Measurements from ENCODE around the gene EEFSEC. TPM values are rescaled to one million over a fixed set of nuclear protein-coding genes. Genes with fewer than 3 reads are reported as not detected.

EEFSEC gene, protein sequence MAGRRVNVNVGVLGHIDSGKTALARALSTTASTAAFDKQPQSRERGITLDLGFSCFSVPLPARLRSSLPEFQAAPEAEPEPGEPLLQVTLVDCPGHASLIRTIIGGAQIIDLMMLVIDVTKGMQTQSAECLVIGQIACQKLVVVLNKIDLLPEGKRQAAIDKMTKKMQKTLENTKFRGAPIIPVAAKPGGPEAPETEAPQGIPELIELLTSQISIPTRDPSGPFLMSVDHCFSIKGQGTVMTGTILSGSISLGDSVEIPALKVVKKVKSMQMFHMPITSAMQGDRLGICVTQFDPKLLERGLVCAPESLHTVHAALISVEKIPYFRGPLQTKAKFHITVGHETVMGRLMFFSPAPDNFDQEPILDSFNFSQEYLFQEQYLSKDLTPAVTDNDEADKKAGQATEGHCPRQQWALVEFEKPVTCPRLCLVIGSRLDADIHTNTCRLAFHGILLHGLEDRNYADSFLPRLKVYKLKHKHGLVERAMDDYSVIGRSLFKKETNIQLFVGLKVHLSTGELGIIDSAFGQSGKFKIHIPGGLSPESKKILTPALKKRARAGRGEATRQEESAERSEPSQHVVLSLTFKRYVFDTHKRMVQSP
- 5.7 and 8.6 TPM in 2 replicates for total RNA-seq
- polyA plus RNA-seq (2012), result 16.0 TPM

DNA sequence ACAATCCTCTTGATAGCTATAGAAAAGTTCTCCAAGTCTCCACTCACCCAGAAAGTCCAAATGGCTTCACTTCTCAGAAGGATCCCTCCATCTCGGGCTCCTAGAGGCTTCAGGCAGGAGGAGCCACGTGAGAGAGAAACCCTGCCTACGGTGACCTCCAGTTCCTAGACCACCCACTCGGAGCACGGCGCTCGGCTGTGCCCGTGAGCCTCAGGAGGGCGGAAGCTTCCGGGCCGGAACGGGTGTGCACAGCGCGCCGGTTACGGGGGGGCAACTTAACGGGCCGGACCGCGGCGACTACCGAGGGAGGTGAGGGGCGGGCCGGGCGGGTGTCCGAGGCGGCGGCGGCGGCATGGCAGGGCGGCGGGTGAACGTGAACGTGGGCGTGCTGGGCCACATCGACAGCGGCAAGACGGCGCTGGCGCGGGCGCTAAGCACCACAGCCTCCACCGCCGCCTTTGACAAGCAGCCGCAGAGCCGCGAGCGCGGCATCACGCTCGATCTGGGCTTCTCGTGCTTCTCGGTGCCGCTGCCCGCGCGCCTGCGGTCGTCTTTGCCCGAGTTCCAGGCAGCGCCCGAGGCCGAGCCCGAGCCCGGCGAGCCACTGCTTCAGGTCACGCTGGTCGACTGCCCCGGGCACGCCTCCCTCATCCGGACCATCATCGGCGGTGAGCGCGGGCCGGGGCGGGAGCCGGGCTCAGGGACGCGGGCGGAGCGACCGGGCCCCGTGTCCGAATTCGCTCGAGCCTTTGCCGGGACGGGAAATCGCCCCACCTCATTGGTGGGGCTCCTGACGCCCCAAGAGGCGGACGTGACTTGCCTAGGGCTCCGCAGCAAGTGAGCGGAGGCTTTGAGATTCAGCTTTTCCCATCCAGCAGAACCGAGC lies at the start of gene EEFSEC:
EEFSEC (plus strand) TSS at position 326 of the 886 bp plus-strand sequence; CDS start at position 353, 27 bp downstream.
- DNase-seq (ENCODE audit: low read depth), result peak; percentile 81

DNA sequence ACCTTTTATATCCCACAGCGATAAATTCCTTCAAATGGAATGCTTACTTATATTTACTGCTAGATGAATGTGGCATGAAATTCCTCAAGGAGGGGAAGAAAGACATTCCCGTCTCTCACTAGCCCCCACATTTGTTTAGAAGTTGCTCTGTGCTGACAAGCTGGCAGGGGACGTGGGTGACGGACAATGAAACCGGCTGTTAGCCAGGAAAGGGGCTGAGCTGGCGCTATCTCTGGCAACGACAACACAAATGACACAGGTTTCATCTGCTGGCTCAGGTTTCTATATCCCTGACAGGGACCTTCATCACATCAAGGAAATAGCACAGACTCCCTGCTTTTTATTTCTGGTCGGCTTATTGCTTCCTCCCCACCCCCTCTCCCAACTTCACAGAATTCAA lies 45.4 kb upstream of the EEFSEC start:
- no peak for DNase-seq (ENCODE audit: low read depth)

DNA sequence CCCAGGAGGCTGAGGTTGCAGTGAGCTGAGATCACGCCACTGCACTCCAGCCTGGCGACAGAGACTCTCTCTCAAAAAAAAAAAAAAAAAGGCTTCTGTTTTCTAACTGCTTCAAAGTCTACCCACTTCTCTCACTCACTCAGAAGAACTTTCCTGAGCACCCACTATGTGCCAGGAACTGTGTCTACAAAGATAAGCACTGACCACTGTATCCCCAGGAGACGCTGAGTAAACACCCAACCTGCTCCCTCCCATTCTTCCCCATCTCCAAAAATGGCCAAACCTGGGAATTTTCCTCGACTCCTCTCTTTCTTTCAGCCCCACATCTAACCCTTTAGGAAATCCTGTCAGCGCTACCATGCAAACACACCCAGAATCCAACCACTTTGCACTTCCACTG lies 42.1 kb upstream of the EEFSEC start:
- no peak for DNase-seq (ENCODE audit: low read depth)

DNA sequence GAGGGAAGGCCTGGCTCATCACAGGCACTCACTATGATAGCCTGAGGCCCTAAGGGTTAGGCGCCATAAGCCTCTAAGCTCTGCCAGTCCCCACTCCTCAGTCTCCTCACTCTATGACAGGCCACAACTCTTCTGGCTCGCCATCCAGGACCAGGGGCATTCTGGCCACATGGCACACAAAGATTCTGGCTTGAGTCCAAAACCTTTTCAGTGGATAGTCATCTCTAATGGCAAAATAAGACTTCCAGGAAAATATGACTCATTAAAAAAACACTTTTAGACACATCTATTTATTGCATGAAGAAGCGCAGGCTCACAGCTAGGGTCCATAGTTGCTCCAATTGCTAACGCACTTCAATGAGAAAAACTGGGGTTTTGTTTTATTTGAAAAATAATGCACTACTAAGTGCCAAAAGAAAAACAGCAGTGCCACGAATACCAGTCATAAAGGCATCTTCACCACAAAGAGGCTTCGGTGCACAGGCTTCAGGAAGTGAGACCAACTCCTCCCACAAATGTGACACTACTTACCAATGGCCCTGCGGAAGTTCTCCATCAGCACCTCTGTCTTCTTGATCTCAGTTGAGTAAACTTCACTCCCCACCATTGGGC lies 40.8 kb upstream of the EEFSEC start:
- DNase-seq (ENCODE audit: low read depth), result peak; percentile 96

DNA sequence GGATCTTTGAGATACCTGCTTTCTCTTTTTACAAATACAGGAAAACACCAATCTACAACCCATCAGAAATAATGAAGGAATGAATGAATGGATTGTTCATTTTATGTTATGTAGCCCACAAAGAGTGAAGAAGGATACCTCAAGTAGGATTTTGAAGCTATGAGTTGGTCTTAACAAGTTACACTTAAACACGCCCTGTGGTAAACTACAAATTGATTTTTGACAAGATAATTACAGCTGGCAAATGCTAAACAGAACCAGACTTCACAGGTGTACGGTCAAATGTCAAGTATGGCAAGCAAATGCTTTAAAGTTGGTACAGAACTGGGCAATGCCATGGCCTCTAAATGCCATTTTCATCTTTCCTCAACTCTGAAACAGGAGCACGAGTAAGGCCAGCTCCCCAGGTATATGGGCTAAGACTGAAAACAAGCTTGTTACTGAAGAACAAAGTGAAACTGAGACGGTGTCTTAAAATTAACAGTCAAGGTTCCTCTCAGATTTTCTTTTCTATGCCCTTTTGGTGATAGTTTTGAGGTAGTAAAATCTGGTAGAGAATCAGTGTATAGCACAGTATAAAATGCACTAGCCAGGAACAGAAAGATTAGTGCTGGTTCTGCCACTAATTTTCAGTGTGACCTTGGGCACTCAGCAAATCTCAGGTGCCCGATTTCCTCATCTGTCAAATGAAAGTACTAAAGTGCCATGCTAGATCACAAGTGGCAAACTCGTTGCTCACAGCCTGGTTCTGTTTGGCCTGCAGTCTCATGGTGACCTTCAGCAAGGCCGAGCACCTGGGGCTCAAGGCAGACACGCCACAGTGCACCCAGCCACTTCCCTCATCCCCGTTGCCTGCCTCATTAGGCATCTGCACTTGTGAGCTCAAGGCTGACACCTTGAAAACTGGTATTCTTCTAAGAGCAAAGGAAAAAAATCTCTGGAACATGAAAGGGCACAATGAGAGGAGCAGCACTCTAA lies 39.2 kb upstream of the EEFSEC start:
- no peak for DNase-seq (ENCODE audit: low read depth)

DNA sequence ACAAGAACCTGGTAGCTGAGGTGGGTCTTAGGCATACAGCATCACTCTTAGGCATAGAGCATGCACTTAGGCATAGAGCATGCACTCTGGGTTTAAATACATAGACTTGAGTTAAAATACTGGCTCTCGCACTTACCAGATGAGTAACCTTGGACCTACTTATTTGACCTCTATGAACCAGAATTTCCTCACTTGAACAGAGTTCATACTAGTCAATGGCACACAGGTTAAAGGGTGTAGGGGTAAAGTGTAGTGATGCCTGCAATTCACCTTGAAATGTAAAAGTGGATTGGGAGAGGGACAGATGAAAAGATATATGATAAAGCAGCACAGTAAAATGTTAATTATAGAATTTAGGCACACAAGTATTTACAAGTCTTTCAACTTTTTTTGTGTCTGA lies 31.3 kb upstream of the EEFSEC start:
- no peak for DNase-seq (ENCODE audit: low read depth)

DNA sequence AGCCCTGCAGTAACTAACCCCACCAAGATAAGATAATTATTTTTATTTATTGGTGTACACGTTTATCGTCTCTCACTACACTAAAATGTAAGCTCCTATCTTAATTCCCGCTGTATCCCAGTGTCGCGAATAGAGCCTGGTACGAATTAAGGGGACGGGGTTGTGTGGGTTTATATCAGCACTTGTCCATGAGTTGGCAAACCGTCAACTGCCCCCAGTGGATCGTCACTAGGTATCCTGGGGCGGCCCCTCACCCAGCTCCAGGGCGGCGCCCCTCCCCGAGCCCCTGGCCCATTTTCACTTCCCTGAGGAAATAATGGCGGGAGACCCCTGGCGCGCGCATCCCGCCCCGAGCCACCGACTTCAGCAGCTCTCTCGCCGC lies 30.1 kb upstream of the EEFSEC start:
- no peak for DNase-seq (ENCODE audit: low read depth)

DNA sequence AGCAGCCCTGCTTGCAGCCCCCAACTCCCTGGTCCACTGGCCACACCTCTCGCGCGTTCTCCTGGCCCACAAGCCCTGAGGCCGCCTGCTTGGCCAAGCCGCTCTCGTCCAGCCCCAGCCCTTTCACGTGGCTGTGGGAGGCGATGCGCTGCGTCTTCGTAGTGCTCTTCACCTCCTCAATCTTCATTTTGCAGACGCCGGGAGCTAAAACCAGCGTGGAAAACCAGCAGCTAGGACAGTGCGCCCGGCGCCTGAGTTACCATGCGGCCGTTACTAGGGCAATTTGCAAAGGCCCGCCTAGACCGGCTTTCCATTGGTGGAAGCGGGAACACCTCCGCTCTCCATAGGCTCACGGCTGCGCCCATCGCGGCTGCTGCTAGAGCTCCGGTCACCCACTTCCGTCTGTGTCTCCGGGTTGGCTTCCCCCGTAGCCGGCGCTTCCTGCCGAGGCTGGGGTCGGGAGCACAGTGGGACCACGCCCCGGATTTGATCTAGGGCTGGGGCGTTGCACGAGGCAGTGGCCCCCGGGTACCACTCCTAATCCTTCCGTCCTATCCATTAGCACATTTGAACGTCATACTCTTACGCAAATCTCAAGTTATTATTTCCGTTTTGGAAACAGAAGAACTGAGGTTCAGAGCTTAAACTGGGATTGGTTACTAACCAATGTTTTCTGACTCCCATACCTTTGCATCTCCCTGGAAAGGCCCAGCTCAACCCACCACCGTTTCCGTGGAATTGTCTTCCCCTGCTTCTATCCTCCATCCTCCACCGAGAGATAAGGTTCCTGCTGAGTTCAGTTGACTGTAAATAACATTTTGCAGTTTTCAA lies 29.5 kb upstream of the EEFSEC start, which contains the start of gene RUVBL1:
RUVBL1 (minus strand) TSS at position 275 of the 831 bp plus-strand sequence; CDS start at position 187, 88 bp downstream.
- peak; percentile 99 for DNase-seq (ENCODE audit: low read depth)

DNA sequence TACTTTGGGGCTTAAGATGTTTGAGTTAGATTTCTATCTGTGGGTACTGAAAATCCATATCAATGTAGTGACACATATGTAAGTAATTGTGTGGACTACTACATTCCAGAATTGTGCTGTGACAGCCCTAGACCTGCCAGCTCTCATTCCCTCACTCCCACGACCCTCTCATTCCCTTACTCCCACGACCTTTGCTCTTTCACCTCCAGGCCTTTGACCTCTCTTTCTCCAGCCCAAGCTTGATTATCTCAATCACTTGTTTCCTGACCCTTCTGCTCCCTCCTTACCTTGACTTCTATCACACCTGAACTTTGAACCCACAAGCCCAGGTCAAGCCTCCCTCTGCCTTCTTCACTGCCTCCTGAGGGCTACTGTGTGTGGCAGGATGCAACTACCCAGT lies 26.0 kb upstream of the EEFSEC start:
- DNase-seq (ENCODE audit: low read depth), result no peak

DNA sequence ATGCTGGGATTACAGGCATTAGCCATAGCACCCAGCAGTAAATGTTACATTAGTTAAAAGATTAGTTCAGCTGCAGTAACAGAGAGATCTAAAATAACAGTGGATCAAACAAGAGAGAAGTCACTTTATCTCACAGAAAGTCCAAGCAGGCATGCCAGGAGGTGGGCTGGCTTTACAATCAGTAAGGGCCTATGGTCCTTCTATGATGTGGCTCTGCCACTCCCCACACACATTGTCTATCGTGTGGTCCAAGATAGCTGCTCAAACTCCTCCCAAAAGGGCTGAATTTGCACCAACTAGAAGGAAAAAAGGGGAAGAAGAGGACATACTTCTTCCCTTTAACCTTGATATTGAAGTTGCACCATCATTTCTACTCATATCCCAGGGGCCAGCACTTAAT lies 25.0 kb upstream of the EEFSEC start:
- DNase-seq (ENCODE audit: low read depth), result no peak

DNA sequence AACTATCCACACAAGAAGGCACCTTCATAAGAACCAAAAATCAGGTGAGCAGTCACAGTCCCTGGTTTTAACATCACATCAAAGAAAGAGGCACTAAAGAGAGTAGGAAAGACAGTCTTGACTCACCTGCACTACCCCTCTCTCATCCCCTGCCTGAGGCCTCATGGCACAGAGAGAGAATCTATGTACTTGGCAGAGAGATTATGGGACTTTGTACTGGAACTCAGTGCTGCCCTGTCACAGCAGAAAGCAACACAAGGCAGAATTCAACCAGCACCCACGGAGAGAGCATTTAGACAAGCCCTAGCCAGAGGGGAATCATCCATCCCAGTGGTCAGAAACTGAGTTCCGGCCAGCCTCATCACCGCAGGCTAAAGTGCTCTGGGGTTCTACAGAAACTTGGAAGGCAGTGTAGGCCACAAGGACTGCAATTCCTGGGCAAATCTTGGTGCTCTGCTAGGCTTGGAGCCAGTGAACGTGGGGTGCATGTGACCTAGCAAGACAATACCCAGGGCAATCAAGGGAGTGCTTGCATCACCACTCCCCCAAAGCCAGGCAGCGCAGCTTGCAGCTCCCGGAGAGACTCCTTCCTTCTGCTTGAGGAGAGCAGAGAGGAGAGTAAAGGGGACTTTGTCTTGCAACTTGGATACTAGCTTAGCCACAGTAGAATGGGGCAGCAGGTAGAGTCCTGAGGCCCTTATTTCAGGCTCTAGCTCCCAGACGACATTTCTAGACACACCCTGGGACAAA lies 21.2 kb upstream of the EEFSEC start:
- DNase-seq (ENCODE audit: low read depth), result no peak

DNA sequence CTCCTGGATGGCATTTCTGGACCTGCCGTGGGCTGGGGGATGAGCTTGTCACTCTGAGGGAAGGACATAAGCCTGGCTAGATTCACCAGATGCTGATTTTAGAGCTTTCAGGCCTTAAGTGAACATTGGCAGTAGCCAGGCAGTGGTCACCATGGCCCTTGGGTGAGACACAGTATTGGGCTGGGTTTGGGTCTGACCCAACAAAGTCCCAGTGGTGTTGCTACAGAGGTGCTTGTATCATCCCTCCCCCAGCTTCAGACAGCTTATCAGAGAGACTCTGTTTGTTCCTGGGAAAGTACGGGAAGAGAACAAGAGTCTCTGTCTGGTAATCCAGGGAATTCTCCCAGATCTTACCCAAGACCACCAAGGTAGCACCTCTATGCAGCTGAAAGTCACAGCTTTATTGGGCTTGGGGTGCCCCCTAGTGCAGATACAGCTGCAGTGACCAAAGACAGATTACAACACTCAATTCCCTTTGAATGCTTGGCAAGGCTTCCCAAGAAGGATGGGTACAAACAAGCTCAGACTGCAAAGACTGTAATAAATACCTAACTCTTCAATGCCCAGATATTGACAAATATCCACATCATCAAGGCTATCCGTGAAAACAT lies 19.9 kb upstream of the EEFSEC start:
- DNase-seq (ENCODE audit: low read depth), result peak; percentile 27

DNA sequence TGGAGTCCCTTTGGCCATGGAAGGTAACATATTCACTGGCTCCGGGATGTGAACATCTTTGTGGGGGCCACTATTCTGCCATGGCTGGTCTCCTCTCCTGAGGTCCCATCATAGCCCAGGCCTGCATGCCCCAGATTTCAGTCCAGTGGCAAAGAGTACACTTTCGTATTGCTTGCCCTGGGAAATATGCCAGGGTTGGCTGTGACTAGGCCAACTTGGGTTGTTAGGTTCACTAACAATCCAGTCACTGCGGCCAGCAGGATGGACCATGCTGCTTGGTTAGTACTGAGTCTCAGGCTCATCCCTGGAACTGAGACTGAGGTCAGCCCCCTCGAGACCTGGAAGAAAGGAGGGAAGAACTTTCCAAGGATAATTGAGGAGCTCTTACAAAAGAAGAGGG lies 9.8 kb upstream of the EEFSEC start:
- DNase-seq (ENCODE audit: low read depth), result no peak

DNA sequence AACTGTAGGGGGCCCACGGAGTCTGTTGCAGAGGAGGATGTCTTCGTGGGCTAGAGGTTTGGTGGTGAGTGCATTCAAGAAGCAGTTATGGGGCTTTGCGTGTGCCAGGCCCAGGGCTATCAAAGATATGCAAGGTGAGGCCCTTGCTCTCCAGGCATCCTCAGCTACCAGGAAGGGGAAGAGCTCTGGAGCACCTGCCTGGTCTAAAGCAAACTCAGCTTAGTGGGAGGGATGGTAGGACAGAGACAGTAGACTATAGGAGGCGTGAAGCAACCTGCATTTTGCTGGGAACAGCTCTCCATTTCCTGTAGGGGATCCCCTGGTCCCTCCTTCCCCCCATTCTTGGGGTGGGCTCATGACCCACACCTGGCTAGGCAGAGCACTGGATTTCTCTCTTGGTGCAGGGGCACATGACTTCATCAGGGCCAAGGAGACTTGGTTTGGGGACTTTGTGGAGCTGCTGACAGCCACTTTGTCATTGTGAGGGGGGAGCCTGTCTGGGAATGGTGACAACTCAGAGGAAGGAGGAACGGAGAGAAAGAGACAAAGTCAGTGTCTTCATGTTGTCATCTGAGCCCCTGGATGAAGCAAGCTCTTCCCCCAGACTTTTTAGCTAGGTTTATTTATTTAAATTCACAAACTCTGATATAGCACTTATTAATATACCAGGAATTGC lies 8.6 kb upstream of the EEFSEC start:
- DNase-seq (ENCODE audit: low read depth), result no peak

DNA sequence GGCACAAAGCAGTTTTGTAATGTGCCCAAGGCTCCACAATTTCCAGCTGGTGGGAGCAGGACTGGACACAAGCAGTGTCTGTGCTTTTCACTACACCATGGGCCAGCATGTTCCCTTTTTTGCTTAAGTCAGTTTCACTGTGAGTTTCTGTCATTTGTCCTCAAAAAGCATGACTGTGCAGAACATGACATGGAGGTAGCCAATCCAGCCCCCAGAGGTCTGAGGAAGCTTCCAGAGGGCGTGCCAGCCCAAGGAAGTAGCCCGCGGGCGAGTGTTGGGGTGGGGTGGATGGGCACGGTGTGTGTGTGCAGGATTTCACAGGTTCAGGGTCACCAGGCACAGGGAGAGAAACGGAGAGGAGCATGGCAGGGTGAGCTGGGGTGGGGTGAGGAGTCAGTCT lies 8.0 kb upstream of the EEFSEC start:
- DNase-seq (ENCODE audit: low read depth), result no peak

DNA sequence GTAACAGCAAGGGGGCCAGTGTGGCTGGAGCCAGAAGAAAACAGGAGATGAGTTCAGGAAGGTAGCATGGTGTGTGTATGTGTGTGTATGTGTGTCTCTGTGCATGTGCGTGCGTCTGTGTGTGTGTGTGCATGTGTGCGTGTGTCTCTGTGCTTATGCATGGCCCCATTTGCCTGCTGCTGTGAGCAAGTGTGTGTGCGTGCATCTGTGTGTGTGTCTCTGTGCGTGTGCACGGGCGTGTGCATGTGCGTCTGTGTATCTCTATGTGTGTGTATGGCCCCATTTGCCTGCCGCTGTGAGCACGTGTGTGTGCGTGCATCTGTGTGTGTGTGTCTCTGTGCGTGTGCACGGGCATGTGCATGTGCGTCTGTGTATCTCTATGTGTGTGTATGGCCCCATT lies 7.1 kb upstream of the EEFSEC start:
- no peak for DNase-seq (ENCODE audit: low read depth)

DNA sequence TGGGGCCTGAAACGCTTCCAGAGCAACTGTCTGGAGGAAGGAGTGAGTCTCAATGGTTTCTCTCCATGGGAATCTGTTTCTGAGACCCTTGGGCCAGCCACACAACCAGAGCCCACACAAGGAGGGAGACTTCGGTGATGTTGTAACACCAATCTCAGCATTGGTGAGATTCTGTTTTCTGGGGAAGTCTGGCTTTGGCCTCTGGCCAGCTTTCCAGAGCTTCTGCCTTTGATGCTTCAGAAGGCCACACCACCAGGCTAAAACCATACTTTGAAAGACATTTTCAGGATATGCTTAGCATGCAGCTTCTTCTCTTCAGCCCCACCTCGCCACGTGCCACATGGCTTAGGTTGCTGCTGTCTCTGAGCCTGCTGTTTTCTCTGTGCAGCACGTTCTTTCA lies 3.6 kb upstream of the EEFSEC start:
- no peak for DNase-seq (ENCODE audit: low read depth)

Data from myocyte (in vitro differentiated cells).